ENCODE data around the gene BBLN. TPM values are rescaled to one million over a fixed set of nuclear protein-coding genes. Genes with fewer than 3 reads are reported as not detected.
"Not testable (repeated sequence)": the region's sequence is repeated elsewhere in the genome, so short reads cannot be mapped to it uniquely, and the experiment has no call there.

Gene BBLN
- total RNA-seq, 1 donor from 2014 or later: 7.8 TPM

DNA sequence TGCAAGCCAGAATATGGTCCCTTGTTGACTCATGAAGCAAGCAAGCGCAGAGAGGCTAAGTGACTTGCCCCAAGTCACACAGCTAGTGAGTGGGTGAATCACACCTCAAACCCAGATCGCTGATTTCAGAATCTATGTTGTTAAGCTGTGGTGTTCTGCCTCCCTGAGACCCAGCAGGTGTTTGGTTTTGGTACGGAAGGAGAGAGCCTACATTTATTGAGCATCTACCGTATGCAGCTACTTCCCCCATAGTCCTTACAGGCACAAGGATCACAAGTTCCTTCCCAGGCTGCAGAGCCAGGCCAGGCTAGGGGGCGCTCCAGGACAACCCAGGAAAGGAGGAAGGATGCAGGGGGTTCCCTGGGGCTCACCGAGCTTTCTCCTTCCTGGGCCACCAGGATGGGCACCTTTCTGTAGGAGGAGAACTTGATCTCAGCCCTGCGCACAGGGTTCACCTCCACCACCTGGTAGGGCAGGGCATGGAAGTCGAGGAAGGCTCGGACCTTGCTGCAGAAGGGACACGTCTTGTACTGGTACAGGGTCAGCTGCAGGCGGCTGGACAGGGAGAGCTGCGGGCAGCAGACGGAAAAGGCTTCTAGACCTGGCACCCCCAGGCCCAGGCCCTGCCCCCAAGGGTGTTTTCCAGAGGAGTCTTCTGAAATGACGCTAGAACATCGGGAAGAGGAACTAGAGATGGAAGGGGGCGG lies 35.0 kb upstream of the BBLN start:
- Histone ChIP-seq H3K36me3 (ENCODE audit: control insufficient read depth in 3 of 3, insufficient read depth in 3 of 3, low read length in 3 of 3) (peaks cover 13 to 33% (median 27%) of the 10 kb centered on the region in 3 donors), H3K27me3 (ENCODE audit: control insufficient read depth in 3 of 3, insufficient read depth in 3 of 3, low read length in 3 of 3) (no peaks in the 10 kb centered on the region), H3K9me3 (ENCODE audit: control insufficient read depth in 3 of 3, low read length in 3 of 3) (peaks cover 0 to 3% (median 0%) of the 10 kb centered on the region in 3 donors), H3K9ac (ENCODE audit: low read depth in 1 of 3, low read length in 3 of 3) (peak overlapping the region in 2 of 3 donors; percentile 51 to 60), H3K4me1 (ENCODE audit: control insufficient read depth in 3 of 3, insufficient read depth in 3 of 3, low read length in 3 of 3) (peaks cover 26 to 39% (median 38%) of the 10 kb centered on the region in 3 donors), H3K27ac (ENCODE audit: low read depth, low read length) (no peak overlapping the region), H3K4me3 (ENCODE audit: low read length in 3 of 3) (no peak overlapping the region)

GRCh38 chr9:128125580-128126354 lies 34.3 kb upstream of the BBLN start:
- Histone ChIP-seq H3K27ac (ENCODE audit: low read depth, low read length) (no peak overlapping the region), H3K4me3 (ENCODE audit: low read length in 3 of 3) (peak overlapping the region in 2 of 3 donors; percentile 39 to 52), H3K9me3 (ENCODE audit: control insufficient read depth in 3 of 3, low read length in 3 of 3) (peaks cover 0 to 3% (median 0%) of the 10 kb centered on the region in 3 donors), H3K4me1 (ENCODE audit: control insufficient read depth in 3 of 3, insufficient read depth in 3 of 3, low read length in 3 of 3) (peaks cover 26 to 39% (median 35%) of the 10 kb centered on the region in 3 donors), H3K9ac (ENCODE audit: low read depth in 1 of 3, low read length in 3 of 3) (peak overlapping the region; percentile 39 to 60 (median 57)), H3K27me3 (ENCODE audit: control insufficient read depth in 3 of 3, insufficient read depth in 3 of 3, low read length in 3 of 3) (no peaks in the 10 kb centered on the region), H3K36me3 (ENCODE audit: control insufficient read depth in 3 of 3, insufficient read depth in 3 of 3, low read length in 3 of 3) (peaks cover 13 to 33% (median 25%) of the 10 kb centered on the region in 3 donors)

DNA sequence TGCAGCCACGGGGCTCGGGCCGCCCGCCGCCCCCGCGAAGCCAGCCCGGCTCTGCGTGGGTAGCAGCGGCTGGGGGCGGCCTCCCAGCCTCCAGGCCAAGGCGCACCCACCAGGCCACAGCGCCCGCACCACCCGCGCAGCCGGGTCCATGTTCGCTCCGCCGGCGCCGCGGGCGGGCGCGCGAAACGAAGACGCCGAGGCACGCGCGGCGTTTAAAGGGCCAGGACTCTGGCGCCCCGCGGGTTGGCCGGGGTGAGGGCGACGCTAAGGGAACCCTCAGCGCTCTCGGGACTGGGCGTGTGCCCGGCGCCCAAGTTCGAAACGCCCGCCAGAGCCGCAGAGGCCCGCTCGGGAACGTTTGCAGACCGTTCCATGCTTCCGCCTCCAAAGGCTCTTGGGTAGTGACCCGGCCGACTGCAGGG lies 32.5 kb upstream of the BBLN start, which contains the start of gene PTGES2:
PTGES2 (minus strand) TSS at position 162 of the 422 bp plus-strand sequence; CDS start at position 150, 12 bp downstream.
- Histone ChIP-seq H3K4me1 (ENCODE audit: control insufficient read depth in 3 of 3, insufficient read depth in 3 of 3, low read length in 3 of 3) (peaks cover 26 to 43% (median 29%) of the 10 kb centered on the region in 3 donors), H3K9me3 (ENCODE audit: control insufficient read depth in 3 of 3, low read length in 3 of 3) (peaks cover 0 to 3% (median 0%) of the 10 kb centered on the region in 3 donors), H3K9ac (ENCODE audit: low read depth in 1 of 3, low read length in 3 of 3) (peak within 1 kb of the TSS; percentile 93 to 98 (median 94)), H3K27ac (ENCODE audit: low read depth, low read length) (peak within 1 kb of the TSS; percentile 96), H3K36me3 (ENCODE audit: control insufficient read depth in 3 of 3, insufficient read depth in 3 of 3, low read length in 3 of 3) (peaks cover 11 to 20% (median 14%) of the 10 kb centered on the region in 3 donors), H3K27me3 (ENCODE audit: control insufficient read depth in 3 of 3, insufficient read depth in 3 of 3, low read length in 3 of 3) (peaks cover 0 to 3% (median 0%) of the 10 kb centered on the region in 3 donors), H3K4me3 (ENCODE audit: low read length in 3 of 3) (peak within 1 kb of the TSS; percentile 91 to 94 (median 93))

- Histone ChIP-seq H3K9ac (ENCODE audit: low read depth in 1 of 3, low read length in 3 of 3) (peak overlapping the region; percentile 93 to 98 (median 94)), H3K27ac (ENCODE audit: low read depth, low read length) (peak overlapping the region; percentile 96), H3K4me1 (ENCODE audit: control insufficient read depth in 3 of 3, insufficient read depth in 3 of 3, low read length in 3 of 3) (peaks cover 26 to 43% (median 29%) of the 10 kb centered on the region in 3 donors), H3K9me3 (ENCODE audit: control insufficient read depth in 3 of 3, low read length in 3 of 3) (peaks cover 0 to 3% (median 0%) of the 10 kb centered on the region in 3 donors), H3K4me3 (ENCODE audit: low read length in 3 of 3) (peak overlapping the region; percentile 86 to 94 (median 91)), H3K36me3 (ENCODE audit: control insufficient read depth in 3 of 3, insufficient read depth in 3 of 3, low read length in 3 of 3) (peaks cover 7 to 14% (median 9%) of the 10 kb centered on the region in 3 donors), H3K27me3 (ENCODE audit: control insufficient read depth in 3 of 3, insufficient read depth in 3 of 3, low read length in 3 of 3) (peaks cover 0 to 3% (median 0%) of the 10 kb centered on the region in 3 donors)
Measured at GRCh38 chr9:128127990-128128835, 31.9 kb upstream of the BBLN start.

DNA sequence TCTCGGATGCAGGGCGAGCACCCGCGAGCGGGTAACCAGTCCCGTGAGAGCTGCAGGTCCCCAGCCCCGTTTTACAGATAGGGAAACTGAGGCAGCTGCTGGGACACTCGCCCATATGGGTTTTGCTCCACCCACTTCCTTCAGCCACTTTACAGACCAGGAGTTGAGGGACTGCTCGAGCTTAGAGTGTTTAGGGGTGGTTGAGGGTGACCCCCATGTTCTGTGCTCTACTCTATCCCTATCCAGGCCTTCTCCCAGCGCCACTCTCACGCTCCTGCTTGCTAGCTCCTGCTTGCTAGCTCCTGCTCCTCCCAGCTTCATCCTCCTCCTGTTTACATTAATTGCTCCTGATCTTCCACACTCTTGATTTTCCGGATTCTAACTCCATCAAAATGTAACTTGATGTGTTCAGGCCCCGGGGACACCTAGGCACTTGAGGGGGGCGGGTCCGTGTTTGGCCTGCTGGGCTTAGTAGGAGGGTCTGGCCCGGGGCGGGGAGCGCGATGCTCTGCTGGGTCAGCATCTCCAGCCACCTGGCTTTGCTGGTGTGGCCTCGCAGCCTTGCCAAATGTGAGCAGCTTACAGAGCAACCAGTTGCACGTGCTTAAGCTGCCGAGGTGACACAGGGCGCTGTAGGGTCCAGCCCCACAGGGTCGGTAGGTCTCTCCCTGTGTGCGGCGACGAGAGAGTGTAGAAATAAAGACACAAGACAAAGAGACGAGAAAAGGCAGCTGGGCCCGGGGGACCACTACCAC lies 31.1 kb upstream of the BBLN start:
- Histone ChIP-seq H3K4me3 (ENCODE audit: low read length in 3 of 3) (peak overlapping the region; percentile 86 to 94 (median 91)), H3K4me1 (ENCODE audit: control insufficient read depth in 3 of 3, insufficient read depth in 3 of 3, low read length in 3 of 3) (peaks cover 26 to 43% (median 29%) of the 10 kb centered on the region in 3 donors), H3K9me3 (ENCODE audit: control insufficient read depth in 3 of 3, low read length in 3 of 3) (peaks cover 0 to 3% (median 0%) of the 10 kb centered on the region in 3 donors), H3K9ac (ENCODE audit: low read depth in 1 of 3, low read length in 3 of 3) (peak overlapping the region; percentile 93 to 98 (median 94)), H3K27ac (ENCODE audit: low read depth, low read length) (peak overlapping the region; percentile 96), H3K36me3 (ENCODE audit: control insufficient read depth in 3 of 3, insufficient read depth in 3 of 3, low read length in 3 of 3) (peaks cover 7 to 10% (median 9%) of the 10 kb centered on the region in 3 donors), H3K27me3 (ENCODE audit: control insufficient read depth in 3 of 3, insufficient read depth in 3 of 3, low read length in 3 of 3) (peaks cover 0 to 3% (median 0%) of the 10 kb centered on the region in 3 donors)

- H3K27me3 ChIP-seq (ENCODE audit: control insufficient read depth in 3 of 3, insufficient read depth in 3 of 3, low read length in 3 of 3); H3K36me3 ChIP-seq (ENCODE audit: control insufficient read depth in 3 of 3, insufficient read depth in 3 of 3, low read length in 3 of 3); H3K27ac ChIP-seq (ENCODE audit: low read depth, low read length); H3K4me3 ChIP-seq (ENCODE audit: low read length in 3 of 3); H3K9me3 ChIP-seq (ENCODE audit: control insufficient read depth in 3 of 3, low read length in 3 of 3); H3K9ac ChIP-seq (ENCODE audit: low read depth in 1 of 3, low read length in 3 of 3): not testable (repeated sequence)
- H3K4me1 ChIP-seq (ENCODE audit: control insufficient read depth in 3 of 3, insufficient read depth in 3 of 3, low read length in 3 of 3): peaks cover 24 to 37% (median 25%) of the 10 kb centered on the region in 3 donors
Measured at GRCh38 chr9:128129976-128130590, 30.0 kb upstream of the BBLN start.

GRCh38 chr9:128130651-128131050 lies 29.4 kb upstream of the BBLN start:
- H3K4me3 ChIP-seq (ENCODE audit: low read length in 3 of 3): not testable (repeated sequence)

DNA sequence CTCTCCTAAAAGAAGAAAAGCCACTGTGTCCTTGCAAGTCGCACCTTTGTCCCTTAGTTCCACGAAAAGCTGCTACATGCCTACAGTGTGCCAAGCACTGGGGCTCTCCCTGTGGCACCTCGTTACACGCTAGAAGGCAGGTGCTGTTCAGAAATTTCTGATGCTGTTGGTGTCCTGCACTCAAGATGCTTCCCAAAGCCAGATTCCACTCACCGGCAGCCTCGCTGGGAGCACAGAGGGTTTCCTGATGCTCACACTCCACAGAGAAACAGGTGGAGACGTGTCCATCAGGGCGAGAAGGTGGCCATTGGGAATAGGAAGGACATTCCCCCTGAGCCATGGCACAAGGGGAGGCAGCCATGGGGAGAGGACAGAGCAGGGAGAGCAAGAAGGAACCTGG lies 28.7 kb upstream of the BBLN start:
- H3K9me3 ChIP-seq (ENCODE audit: control insufficient read depth in 3 of 3, low read length in 3 of 3): not testable (repeated sequence)
- peak overlapping the region; percentile 25 for H3K27ac ChIP-seq (ENCODE audit: low read depth, low read length)
- peaks cover 12 to 24% (median 12%) of the 10 kb centered on the region in 3 donors for H3K4me1 ChIP-seq (ENCODE audit: control insufficient read depth in 3 of 3, insufficient read depth in 3 of 3, low read length in 3 of 3)

More at GRCh38 chr9:128130651-128131050, 29.4 kb upstream of the BBLN start:
- H3K27me3 ChIP-seq (ENCODE audit: control insufficient read depth in 3 of 3, insufficient read depth in 3 of 3, low read length in 3 of 3); H3K9me3 ChIP-seq (ENCODE audit: control insufficient read depth in 3 of 3, low read length in 3 of 3); H3K9ac ChIP-seq (ENCODE audit: low read depth in 1 of 3, low read length in 3 of 3); H3K27ac ChIP-seq (ENCODE audit: low read depth, low read length); H3K36me3 ChIP-seq (ENCODE audit: control insufficient read depth in 3 of 3, insufficient read depth in 3 of 3, low read length in 3 of 3): not testable (repeated sequence)
- H3K4me1 ChIP-seq (ENCODE audit: control insufficient read depth in 3 of 3, insufficient read depth in 3 of 3, low read length in 3 of 3): peaks cover 19 to 31% (median 19%) of the 10 kb centered on the region in 3 donors

More for the DNA sequence above, 28.7 kb upstream of the BBLN start:
- H3K9ac ChIP-seq (ENCODE audit: low read depth in 1 of 3, low read length in 3 of 3); H3K27me3 ChIP-seq (ENCODE audit: control insufficient read depth in 3 of 3, insufficient read depth in 3 of 3, low read length in 3 of 3); H3K4me3 ChIP-seq (ENCODE audit: low read length in 3 of 3); H3K36me3 ChIP-seq (ENCODE audit: control insufficient read depth in 3 of 3, insufficient read depth in 3 of 3, low read length in 3 of 3): not testable (repeated sequence)
